Transverse colon (tissue), 4 donors: ENCODE measurements around the gene CARMIL1.

Experiments
- POLR2A ChIP-seq: fragments of 450-650 bp; IDR thresholded peaks from one replicate; pipeline ENCODE4 v1.6.1; 2016; ENCODE audit warnings: antibody characterized with exemption, mild to moderate bottlenecking, moderate library complexity
- POLR2AphosphoS5 ChIP-seq, 3 donors: sonication (generic); formaldehyde crosslinking; IDR thresholded peaks; one replicate each; pipeline ENCODE4 v1.6.1; 2016; ENCODE audit warnings: antibody characterized with exemption in 3 of 3
- TF ChIP-seq, protein P1 (sequence below), 5 experiments: fragments of 200-600 bp in 3 of 5; fragments of 450-650 bp in 2 of 5; sonication (generic) in 3 of 5; IDR thresholded peaks; 1 replicate in 2 of 5; 2 replicates in 3 of 5; pipeline ENCODE4 v1.5.1; 2016 to 2017; ENCODE audit warnings: antibody characterized with exemption in 5 of 5, inconsistent platforms in 3 of 5, mild to moderate bottlenecking in 2 of 5, moderate library complexity in 1 of 5

DNA sequence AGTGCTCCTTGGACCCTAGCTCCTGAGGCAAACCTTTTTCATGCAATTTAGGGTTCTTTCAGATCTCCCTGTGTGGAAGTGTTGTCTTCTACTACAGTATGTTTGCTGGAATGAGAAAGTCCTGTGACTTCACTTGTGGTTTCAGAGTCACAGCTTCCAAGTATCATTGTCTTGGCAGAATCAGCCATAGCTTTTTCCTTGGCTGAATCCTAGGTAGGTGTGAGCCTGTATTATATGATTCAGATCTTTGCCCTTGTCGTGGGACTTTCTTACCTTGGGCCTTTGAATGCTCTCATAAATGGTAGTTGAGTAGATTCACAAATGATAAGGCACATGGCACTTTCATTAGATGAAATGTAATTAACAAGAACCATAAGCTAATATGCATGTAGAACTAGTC is 16.5 kb downstream of the CARMIL1 start:
- TF ChIP-seq, protein P1, sequence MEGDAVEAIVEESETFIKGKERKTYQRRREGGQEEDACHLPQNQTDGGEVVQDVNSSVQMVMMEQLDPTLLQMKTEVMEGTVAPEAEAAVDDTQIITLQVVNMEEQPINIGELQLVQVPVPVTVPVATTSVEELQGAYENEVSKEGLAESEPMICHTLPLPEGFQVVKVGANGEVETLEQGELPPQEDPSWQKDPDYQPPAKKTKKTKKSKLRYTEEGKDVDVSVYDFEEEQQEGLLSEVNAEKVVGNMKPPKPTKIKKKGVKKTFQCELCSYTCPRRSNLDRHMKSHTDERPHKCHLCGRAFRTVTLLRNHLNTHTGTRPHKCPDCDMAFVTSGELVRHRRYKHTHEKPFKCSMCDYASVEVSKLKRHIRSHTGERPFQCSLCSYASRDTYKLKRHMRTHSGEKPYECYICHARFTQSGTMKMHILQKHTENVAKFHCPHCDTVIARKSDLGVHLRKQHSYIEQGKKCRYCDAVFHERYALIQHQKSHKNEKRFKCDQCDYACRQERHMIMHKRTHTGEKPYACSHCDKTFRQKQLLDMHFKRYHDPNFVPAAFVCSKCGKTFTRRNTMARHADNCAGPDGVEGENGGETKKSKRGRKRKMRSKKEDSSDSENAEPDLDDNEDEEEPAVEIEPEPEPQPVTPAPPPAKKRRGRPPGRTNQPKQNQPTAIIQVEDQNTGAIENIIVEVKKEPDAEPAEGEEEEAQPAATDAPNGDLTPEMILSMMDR (IDR thresholded peaks at IDR 0.05), result no peak
- TF ChIP-seq POLR2A (no peak), POLR2AphosphoS5 (IDR thresholded peaks at IDR 0.05) (no peak)
